Hematopoietic multipotent progenitor cell treated with erythropoietin and hydrocortisone succinate and interleukin-3 and kit ligand, for 15 days (in vitro differentiated cells): ENCODE measurements around the gene CFHR5.
"Not testable (repeated sequence)": the region's sequence is repeated elsewhere in the genome, so short reads cannot be mapped to it uniquely, and the experiment has no call there.

Experiments
- DNase-seq: peaks from one replicate; pipeline ENCODE4 v3.0.0-alpha.2; 2015; ENCODE audit warnings: low spot score

Gene CFHR5

GRCh38 chr1:197021716-197022115 lies 44.4 kb downstream of the CFHR5 start:
- no peak for DNase-seq

GRCh38 chr1:197024460-197024859 lies 47.1 kb downstream of the CFHR5 start:
- DNase-seq, result no peak

- DNase-seq, result no peak
These were observed 50.0 kb downstream of the CFHR5 start for GRCh38 chr1:197027359-197027758.

GRCh38 chr1:197029749-197030148 lies 52.4 kb downstream of the CFHR5 start:
- DNase-seq, result no peak

- DNase-seq, result not testable (repeated sequence)
These were observed 57.4 kb downstream of the CFHR5 start for GRCh38 chr1:197034631-197035339.

- no peak for DNase-seq
These were observed 59.5 kb downstream of the CFHR5 start for GRCh38 chr1:197036861-197037260.

- no peak for DNase-seq
These were observed 64.4 kb downstream of the CFHR5 start for GRCh38 chr1:197041486-197042353.

GRCh38 chr1:197042676-197043341 lies 65.5 kb downstream of the CFHR5 start:
- no peak for DNase-seq

- DNase-seq, result no peak
These were observed 71.7 kb downstream of the CFHR5 start for GRCh38 chr1:197049100-197049499.
